HCT116 (cell line): ENCODE measurements around the gene DHRSX. TPM values are rescaled to one million over a fixed set of nuclear protein-coding genes. Genes with fewer than 3 reads are reported as not detected.

Source experiments
- ATAC-seq: fragments of 200-7000 bp; cut with Tn5 transposase; 2 replicates; pipeline ENCODE4 v1.9.1; 2020; ENCODE audit warnings: mild to moderate bottlenecking, moderate library complexity
- BruUV-seq: library from RNA; stranded (reverse); fragments of 400-500 nt; replicated peaks from 2 replicates; lab custom pipeline; 2021; lab: Mats Ljungman, UMichigan
- CTCF ChIA-PET: fragments of 300-600 bp; sonication (Branson Sonifier 250); formaldehyde crosslinking; loops from one replicate; lab custom pipeline; 2021; ENCODE audit warnings: antibody characterized with exemption; lab: Charles Lee
- POLR2A ChIA-PET: fragments of 300-600, 350-600 bp; sonication (Branson Sonifier 250); formaldehyde crosslinking; loops from one replicate; lab custom pipeline; 2021; ENCODE audit warnings: antibody characterized with exemption; lab: Charles Lee
- RAD21 ChIA-PET, 2 experiments: fragments of 300-600 bp; sonication (Branson Sonifier 250); formaldehyde crosslinking; loops; one replicate each; lab custom pipeline; 2023; ENCODE audit warnings: low total read pairs in 2 of 2; ENCODE audit not compliant: uncharacterized antibody in 2 of 2, unreplicated experiment in 2 of 2, low non-redundant PET in 1 of 2; lab: Charles Lee
- DNase-seq: peaks from one replicate; pipeline ENCODE4 v3.0.0-alpha.2; 2010; ENCODE audit warnings: low read depth, low spot score
- H2AFZ ChIP-seq: fragments of 200-600 bp; shearing (Covaris generic), sonication (generic); 2 replicates; pipeline ENCODE4 v1.6.1; 2017; ENCODE audit warnings: low read depth, mixed run types, mixed read lengths, antibody characterized with exemption, low read length; ENCODE audit not compliant: poor library complexity, severe bottlenecking
- H3K27ac ChIP-seq: 2 replicates; pipeline ENCODE4 v1.5.1; 2012; ENCODE audit warnings: low read depth, low read length
- H3K27me3 ChIP-seq: fragments of 200-600 bp; sonication (generic); 2 replicates; pipeline ENCODE4 v1.6.1; 2016; ENCODE audit warnings: mixed run types, low read length, mixed read lengths; ENCODE audit not compliant: insufficient read depth
- H3K36me3 ChIP-seq, 2 experiments: fragments of 200-500 bp in 1 of 2; fragments of 200-600 bp in 1 of 2; sonication (Bioruptor generic) in 1 of 2; sonication (generic) in 1 of 2; 2 replicates each; pipeline versions ENCODE4 v1.5.1 to v1.6.1; 2014 to 2016; ENCODE audit warnings: low read length in 2 of 2, inconsistent platforms in 1 of 2, mixed read lengths in 1 of 2, mixed run types in 1 of 2; ENCODE audit not compliant: insufficient read depth in 2 of 2, control insufficient read depth in 1 of 2
- H3K4me1 ChIP-seq, 2 experiments: fragments of 200-600 bp in 1 of 2; sonication (generic) in 1 of 2; 2 replicates each; pipeline versions ENCODE4 v1.5.1 to v1.6.1; 2012 to 2017; ENCODE audit warnings: low read length in 2 of 2, inconsistent platforms in 1 of 2, mild to moderate bottlenecking in 1 of 2, mixed read lengths in 1 of 2, mixed run types in 1 of 2, moderate library complexity in 1 of 2; ENCODE audit not compliant: insufficient read depth in 2 of 2, control insufficient read depth in 1 of 2
- H3K4me2 ChIP-seq: fragments of 200-600 bp; sonication (generic); 2 replicates; pipeline ENCODE4 v1.6.1; 2017; ENCODE audit warnings: mixed run types, low read length, mixed read lengths
- H3K4me3 ChIP-seq, 2 experiments: fragments of 200-600 bp in 1 of 2; sonication (generic) in 1 of 2; replicated peaks in 1 of 2; 2 replicates each; pipeline ENCODE4 v1.5.1; 2011 to 2016; ENCODE audit warnings: low read length in 2 of 2, control low read depth in 1 of 2, low read depth in 1 of 2, mild to moderate bottlenecking in 1 of 2, mixed read lengths in 1 of 2, mixed run types in 1 of 2
- H3K79me2 ChIP-seq: fragments of 200-600 bp; sonication (generic); 2 replicates; pipeline ENCODE4 v1.6.1; 2017; ENCODE audit warnings: mild to moderate bottlenecking, mixed run types, low read length, moderate library complexity, mixed read lengths; ENCODE audit not compliant: insufficient read depth
- H3K9ac ChIP-seq: fragments of 200-600 bp; sonication (generic); 2 replicates; pipeline ENCODE4 v1.6.1; 2016; ENCODE audit warnings: low read length, mixed read lengths
- H3K9me2 ChIP-seq: fragments of 200-600 bp; sonication (generic), shearing (Covaris generic); 2 replicates; pipeline ENCODE4 v1.6.1; 2017; ENCODE audit warnings: mixed run types, mild to moderate bottlenecking, moderate library complexity; ENCODE audit not compliant: insufficient read depth
- H3K9me3 ChIP-seq, 2 experiments: fragments of 200-500 bp in 1 of 2; fragments of 200-600 bp in 1 of 2; sonication (Bioruptor generic) in 1 of 2; sonication (generic) in 1 of 2; 2 replicates each; pipeline ENCODE4 v1.6.1; 2014 to 2017; ENCODE audit warnings: low read length in 2 of 2, mixed read lengths in 2 of 2, inconsistent platforms in 1 of 2, low read depth in 1 of 2, mild to moderate bottlenecking in 1 of 2, mixed run types in 1 of 2, moderate library complexity in 1 of 2; ENCODE audit not compliant: control insufficient read depth in 1 of 2, insufficient read depth in 1 of 2
- H4K20me1 ChIP-seq: fragments of 200-600 bp; sonication (generic), shearing (Covaris generic); 2 replicates; pipeline ENCODE4 v1.6.1; 2017; ENCODE audit warnings: mixed run types, mild to moderate bottlenecking, moderate library complexity; ENCODE audit not compliant: insufficient read depth
- CBX3 ChIP-seq: IDR thresholded peaks from 2 replicates; pipeline ENCODE4 v1.6.1; 2012; ENCODE audit warnings: low read depth
- ELF1 ChIP-seq: IDR thresholded peaks from 2 replicates; pipeline ENCODE4 v1.6.1; 2012; ENCODE audit warnings: low read depth, borderline replicate concordance
- EZH2 ChIP-seq: fragments of 200-600 bp; sonication (generic); IDR thresholded peaks from 2 replicates; pipeline ENCODE4 v1.6.1; 2017; ENCODE audit warnings: antibody characterized with exemption, mixed run types
- EZH2phosphoT487 ChIP-seq: fragments of 200-600 bp; IDR thresholded peaks from 2 replicates; pipeline ENCODE4 v1.6.1; 2018; ENCODE audit warnings: antibody characterized with exemption, borderline replicate concordance
- MAX ChIP-seq: IDR thresholded peaks from 2 replicates; pipeline ENCODE4 v1.6.1; 2012
- POLR2A ChIP-seq: IDR thresholded peaks from 2 replicates; pipeline ENCODE4 v1.7.0; 2011; ENCODE audit warnings: borderline replicate concordance; ENCODE audit not compliant: insufficient read depth, insufficient read length; ENCODE audit errors: extremely low read depth
- YY1 ChIP-seq: IDR thresholded peaks from 2 replicates; pipeline ENCODE4 v1.6.1; 2011; ENCODE audit warnings: low read length, low read depth, moderate library complexity, mild to moderate bottlenecking; ENCODE audit not compliant: insufficient replicate concordance; ENCODE audit errors: extremely low read depth
- ZFX ChIP-seq: fragments of 450-650 bp; IDR thresholded peaks from 2 replicates; pipeline ENCODE4 v1.6.1; 2017
- intact Hi-C: fragments of 100-400 bp; cut with micrococcal nuclease; formaldehyde crosslinking; loops from 2 replicates; pipeline ENCODE4 v1.10.0; 2022
- total RNA-seq: library from RNA; stranded (reverse); gene quantifications from one replicate; pipeline ENCODE4 v1.2.1, GENCODE V29; 2021; ENCODE audit not compliant: unreplicated experiment
- TF ChIP-seq, protein P1 (sequence below): IDR thresholded peaks from 2 replicates; pipeline ENCODE4 v1.6.1; 2011; ENCODE audit warnings: mild to moderate bottlenecking, low read length, moderate library complexity; ENCODE audit not compliant: insufficient replicate concordance; ENCODE audit errors: extremely low read depth
- TF ChIP-seq, protein P2 (sequence below): IDR thresholded peaks from 2 replicates; pipeline ENCODE4 v1.6.1; 2012
- TF ChIP-seq, protein P3 (sequence below): IDR thresholded peaks from 2 replicates; pipeline ENCODE4 v1.6.1; 2012; ENCODE audit warnings: low read depth

Gene DHRSX
- total RNA-seq, 1 experiment from 2014 or later = 11.9 TPM

DNA sequence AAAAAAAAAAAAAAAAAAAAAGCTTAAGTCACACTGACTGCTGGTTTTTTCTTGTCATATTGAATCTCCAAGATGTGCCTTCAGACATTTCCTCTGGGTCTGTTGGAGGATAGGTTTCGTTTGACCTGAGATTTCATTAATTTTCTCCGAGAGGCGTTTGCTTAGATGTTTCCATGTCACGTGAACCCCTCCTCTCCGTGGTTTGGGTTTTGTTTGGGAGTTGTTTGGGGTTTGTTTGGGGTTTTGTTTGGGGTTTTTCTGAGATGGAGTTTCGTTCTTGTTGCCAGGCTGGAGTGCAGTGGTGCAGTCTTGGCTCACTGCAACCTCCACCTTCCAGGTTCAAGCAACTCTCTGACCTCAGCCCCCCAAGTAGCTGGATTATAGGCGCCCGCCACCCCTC, 40.8 kb upstream of the DHRSX start:
- no peaks in the 10 kb centered on the region for H3K9me3 ChIP-seq
- H3K27me3 ChIP-seq = no peaks in the 10 kb centered on the region
- H3K9ac ChIP-seq = no peak overlapping the region
- no peaks in the 10 kb centered on the region for H4K20me1 ChIP-seq
- no peak overlapping the region for H3K4me3 ChIP-seq
- no peak overlapping the region for H3K27ac ChIP-seq
- ChIA-PET RAD21 (no interaction called here), POLR2A (no interaction called here), CTCF (no interaction called here)
- intact Hi-C loops = no loop called here
- no peak for TF ChIP-seq YY1
- H3K4me2 ChIP-seq = no peak overlapping the region
- no peaks in the 10 kb centered on the region; a peak in 1 of 4 replicates for H3K4me1 ChIP-seq
- H3K9me2 ChIP-seq = no peaks in the 10 kb centered on the region
- H3K36me3 ChIP-seq = no peaks in the 10 kb centered on the region
- no TSS peak for BruUV-seq
- H3K79me2 ChIP-seq = no peaks in the 10 kb centered on the region
- H2AFZ ChIP-seq = no peak overlapping the region
- no peak for DNase-seq
- no peak for ATAC-seq

DNA sequence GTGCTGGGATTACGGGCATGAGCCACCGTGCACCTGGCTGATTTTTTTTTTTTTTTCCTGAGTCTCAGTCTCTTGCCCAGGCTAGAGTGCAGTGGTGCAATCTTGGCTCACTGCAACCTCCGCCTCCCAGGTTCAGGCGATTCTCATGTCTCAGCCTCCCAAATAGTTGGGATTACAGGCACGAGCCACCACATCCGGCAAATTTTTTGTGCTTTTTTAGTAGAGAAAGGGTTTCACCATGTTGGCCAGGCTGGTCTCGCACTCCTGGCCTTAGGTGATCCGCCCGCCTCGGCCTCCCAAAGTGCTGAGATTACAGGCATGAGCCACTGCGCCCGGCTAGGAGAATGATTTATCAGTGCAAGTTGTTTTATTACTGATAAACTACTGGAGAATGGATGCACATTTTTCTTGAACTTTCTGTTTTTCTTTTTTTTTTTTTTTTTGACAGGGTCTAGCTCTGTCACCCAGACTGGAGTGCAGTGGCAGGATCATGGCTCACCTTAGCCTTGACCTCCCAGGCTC, 39.7 kb upstream of the DHRSX start:
- intact Hi-C loops = no loop called here
- H3K79me2 ChIP-seq = no peaks in the 10 kb centered on the region
- H3K4me2 ChIP-seq = no peak overlapping the region
- no peaks in the 10 kb centered on the region for H3K9me2 ChIP-seq
- H2AFZ ChIP-seq = no peak overlapping the region
- H3K27ac ChIP-seq = no peak overlapping the region
- ChIA-PET CTCF (no interaction called here), RAD21 (no interaction called here), POLR2A (no interaction called here)
- no peak overlapping the region for H3K4me3 ChIP-seq
- H3K9ac ChIP-seq = no peak overlapping the region
- H3K9me3 ChIP-seq = no peaks in the 10 kb centered on the region
- ATAC-seq (no peak), DNase-seq (no peak)
- BruUV-seq = no TSS peak
- TF ChIP-seq, protein P1, sequence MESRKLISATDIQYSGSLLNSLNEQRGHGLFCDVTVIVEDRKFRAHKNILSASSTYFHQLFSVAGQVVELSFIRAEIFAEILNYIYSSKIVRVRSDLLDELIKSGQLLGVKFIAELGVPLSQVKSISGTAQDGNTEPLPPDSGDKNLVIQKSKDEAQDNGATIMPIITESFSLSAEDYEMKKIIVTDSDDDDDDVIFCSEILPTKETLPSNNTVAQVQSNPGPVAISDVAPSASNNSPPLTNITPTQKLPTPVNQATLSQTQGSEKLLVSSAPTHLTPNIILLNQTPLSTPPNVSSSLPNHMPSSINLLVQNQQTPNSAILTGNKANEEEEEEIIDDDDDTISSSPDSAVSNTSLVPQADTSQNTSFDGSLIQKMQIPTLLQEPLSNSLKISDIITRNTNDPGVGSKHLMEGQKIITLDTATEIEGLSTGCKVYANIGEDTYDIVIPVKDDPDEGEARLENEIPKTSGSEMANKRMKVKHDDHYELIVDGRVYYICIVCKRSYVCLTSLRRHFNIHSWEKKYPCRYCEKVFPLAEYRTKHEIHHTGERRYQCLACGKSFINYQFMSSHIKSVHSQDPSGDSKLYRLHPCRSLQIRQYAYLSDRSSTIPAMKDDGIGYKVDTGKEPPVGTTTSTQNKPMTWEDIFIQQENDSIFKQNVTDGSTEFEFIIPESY = no peak
- TF ChIP-seq EZH2phosphoT487 (no peak), POLR2A (no peak), EZH2 (no peak), YY1 (no peak), MAX (no peak), CBX3 (no peak), ZFX (no peak), ELF1 (no peak)
- TF ChIP-seq, protein P2, sequence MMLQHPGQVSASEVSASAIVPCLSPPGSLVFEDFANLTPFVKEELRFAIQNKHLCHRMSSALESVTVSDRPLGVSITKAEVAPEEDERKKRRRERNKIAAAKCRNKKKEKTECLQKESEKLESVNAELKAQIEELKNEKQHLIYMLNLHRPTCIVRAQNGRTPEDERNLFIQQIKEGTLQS = no peak
- TF ChIP-seq, protein P3, sequence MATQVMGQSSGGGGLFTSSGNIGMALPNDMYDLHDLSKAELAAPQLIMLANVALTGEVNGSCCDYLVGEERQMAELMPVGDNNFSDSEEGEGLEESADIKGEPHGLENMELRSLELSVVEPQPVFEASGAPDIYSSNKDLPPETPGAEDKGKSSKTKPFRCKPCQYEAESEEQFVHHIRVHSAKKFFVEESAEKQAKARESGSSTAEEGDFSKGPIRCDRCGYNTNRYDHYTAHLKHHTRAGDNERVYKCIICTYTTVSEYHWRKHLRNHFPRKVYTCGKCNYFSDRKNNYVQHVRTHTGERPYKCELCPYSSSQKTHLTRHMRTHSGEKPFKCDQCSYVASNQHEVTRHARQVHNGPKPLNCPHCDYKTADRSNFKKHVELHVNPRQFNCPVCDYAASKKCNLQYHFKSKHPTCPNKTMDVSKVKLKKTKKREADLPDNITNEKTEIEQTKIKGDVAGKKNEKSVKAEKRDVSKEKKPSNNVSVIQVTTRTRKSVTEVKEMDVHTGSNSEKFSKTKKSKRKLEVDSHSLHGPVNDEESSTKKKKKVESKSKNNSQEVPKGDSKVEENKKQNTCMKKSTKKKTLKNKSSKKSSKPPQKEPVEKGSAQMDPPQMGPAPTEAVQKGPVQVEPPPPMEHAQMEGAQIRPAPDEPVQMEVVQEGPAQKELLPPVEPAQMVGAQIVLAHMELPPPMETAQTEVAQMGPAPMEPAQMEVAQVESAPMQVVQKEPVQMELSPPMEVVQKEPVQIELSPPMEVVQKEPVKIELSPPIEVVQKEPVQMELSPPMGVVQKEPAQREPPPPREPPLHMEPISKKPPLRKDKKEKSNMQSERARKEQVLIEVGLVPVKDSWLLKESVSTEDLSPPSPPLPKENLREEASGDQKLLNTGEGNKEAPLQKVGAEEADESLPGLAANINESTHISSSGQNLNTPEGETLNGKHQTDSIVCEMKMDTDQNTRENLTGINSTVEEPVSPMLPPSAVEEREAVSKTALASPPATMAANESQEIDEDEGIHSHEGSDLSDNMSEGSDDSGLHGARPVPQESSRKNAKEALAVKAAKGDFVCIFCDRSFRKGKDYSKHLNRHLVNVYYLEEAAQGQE = no peak
- H3K4me1 ChIP-seq = no peaks in the 10 kb centered on the region; a peak in 1 of 4 replicates
- H4K20me1 ChIP-seq = no peaks in the 10 kb centered on the region
- H3K36me3 ChIP-seq = no peaks in the 10 kb centered on the region
- H3K27me3 ChIP-seq = no peaks in the 10 kb centered on the region
